Neural cell (in vitro differentiated cells): Measurements from ENCODE around the gene GPR84.

Source experiments
- CTCF ChIP-seq: fragments of 450-650 bp; IDR thresholded peaks from 2 replicates; pipeline ENCODE4 v1.5.1; 2014; ENCODE audit warnings: antibody characterized with exemption, mild to moderate bottlenecking, moderate library complexity; ENCODE audit not compliant: poor library complexity, severe bottlenecking
- EP300 ChIP-seq: fragments of 450-650 bp; conservative IDR thresholded peaks from 2 replicates; pipeline ENCODE4 v1.6.1; 2014; ENCODE audit warnings: antibody characterized with exemption, mild to moderate bottlenecking, moderate library complexity; ENCODE audit not compliant: poor library complexity, severe bottlenecking
- TAF1 ChIP-seq: IDR thresholded peaks from 2 replicates; pipeline ENCODE4 v1.6.1; 2012; ENCODE audit warnings: low read depth

DNA sequence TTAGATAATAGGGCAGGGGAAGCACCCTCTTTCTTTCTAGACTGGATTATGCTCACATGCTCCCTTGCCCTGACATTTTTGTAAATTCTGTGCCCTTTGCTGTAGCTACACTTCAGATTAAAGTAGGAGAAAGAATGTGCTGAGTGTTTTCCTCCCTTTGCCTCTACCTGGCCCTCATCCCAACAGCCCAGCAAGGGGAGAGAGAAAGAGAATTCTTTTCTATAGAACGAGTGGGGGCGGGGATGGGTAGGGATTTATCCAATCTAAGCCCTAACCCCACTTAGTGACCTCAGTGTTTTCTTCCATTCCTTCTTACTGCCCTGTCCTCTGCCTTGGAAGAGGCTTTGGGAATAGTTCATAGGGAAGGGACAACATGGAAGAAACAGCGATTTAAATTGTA, 13.5 kb downstream of the GPR84 start:
- TF ChIP-seq EP300 (no peak), TAF1 (no peak), CTCF (no peak)
